Hepatocyte (in vitro differentiated cells): ENCODE data around the gene PHF20.

Experiments
- EZH2 ChIP-seq: fragments of 200-600 bp; sonication (generic); IDR thresholded peaks from 2 replicates; pipeline ENCODE4 v1.6.1; 2016; ENCODE audit warnings: antibody characterized with exemption, mild to moderate bottlenecking, borderline replicate concordance
- EZH2phosphoT487 ChIP-seq: fragments of 200-600 bp; sonication (generic); IDR thresholded peaks from one replicate; pipeline ENCODE4 v1.6.1; 2018; ENCODE audit warnings: antibody characterized with exemption, mild to moderate bottlenecking, low read depth, moderate library complexity; ENCODE audit not compliant: unreplicated experiment, severe bottlenecking
- TF ChIP-seq, protein P1 (sequence below): fragments of 200-600 bp; sonication (generic); IDR thresholded peaks from 2 replicates; pipeline ENCODE4 v1.5.1; 2016; ENCODE audit warnings: antibody characterized with exemption, mild to moderate bottlenecking; ENCODE audit not compliant: poor library complexity

DNA sequence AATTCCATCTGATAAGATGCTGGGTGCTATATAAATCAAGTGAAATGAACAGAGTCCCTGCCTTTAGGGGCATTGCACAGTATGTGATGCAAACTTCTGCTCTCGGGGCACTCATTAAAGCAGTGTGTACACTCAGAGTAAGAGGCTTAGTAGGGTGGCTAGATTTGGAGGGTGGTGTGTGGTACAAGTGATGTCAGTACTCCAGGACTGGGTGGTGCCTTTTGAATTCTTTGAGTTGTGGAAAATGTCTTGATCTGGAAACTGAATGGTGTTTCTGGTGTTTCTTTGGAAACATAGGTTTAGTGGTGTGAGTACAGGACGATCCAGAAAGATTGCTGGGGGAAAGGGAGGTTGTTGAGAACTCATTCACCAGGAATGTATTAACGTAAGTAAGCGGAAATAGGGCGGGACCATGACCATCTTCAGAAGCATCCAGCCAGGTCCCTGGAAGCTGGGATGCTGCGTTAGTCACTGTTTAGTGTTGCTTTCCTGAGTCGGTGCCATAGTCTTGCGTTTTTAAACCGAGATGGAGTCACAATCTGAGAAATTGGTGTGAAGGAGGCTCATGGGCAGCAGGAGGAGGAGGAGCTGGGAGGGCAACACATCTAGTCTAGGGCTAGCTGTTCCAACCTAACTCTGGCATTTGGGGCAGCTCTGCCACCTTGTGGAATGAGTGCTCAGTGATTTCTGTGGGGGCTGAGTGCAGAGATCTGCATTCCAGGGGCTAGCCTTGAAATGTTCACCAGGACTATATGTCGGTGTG is 112.1 kb downstream of the PHF20 start:
- TF ChIP-seq EZH2, result no peak
- TF ChIP-seq, protein P1, sequence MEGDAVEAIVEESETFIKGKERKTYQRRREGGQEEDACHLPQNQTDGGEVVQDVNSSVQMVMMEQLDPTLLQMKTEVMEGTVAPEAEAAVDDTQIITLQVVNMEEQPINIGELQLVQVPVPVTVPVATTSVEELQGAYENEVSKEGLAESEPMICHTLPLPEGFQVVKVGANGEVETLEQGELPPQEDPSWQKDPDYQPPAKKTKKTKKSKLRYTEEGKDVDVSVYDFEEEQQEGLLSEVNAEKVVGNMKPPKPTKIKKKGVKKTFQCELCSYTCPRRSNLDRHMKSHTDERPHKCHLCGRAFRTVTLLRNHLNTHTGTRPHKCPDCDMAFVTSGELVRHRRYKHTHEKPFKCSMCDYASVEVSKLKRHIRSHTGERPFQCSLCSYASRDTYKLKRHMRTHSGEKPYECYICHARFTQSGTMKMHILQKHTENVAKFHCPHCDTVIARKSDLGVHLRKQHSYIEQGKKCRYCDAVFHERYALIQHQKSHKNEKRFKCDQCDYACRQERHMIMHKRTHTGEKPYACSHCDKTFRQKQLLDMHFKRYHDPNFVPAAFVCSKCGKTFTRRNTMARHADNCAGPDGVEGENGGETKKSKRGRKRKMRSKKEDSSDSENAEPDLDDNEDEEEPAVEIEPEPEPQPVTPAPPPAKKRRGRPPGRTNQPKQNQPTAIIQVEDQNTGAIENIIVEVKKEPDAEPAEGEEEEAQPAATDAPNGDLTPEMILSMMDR, result peak; percentile 74
- no peak for TF ChIP-seq EZH2phosphoT487
